GOT3 (cell line): Measurements from ENCODE around the gene PPFIA1.
"Not testable (repeated sequence)": the region's sequence is repeated elsewhere in the genome, so short reads cannot be mapped to it uniquely, and the experiment has no call there.

ENCODE experiments used
- DNase-seq: peaks from one replicate; lab custom pipeline; 2025; ENCODE audit warnings: mixed read lengths; lab: John Stamatoyannopoulos, UW

The PPFIA1 gene

DNA sequence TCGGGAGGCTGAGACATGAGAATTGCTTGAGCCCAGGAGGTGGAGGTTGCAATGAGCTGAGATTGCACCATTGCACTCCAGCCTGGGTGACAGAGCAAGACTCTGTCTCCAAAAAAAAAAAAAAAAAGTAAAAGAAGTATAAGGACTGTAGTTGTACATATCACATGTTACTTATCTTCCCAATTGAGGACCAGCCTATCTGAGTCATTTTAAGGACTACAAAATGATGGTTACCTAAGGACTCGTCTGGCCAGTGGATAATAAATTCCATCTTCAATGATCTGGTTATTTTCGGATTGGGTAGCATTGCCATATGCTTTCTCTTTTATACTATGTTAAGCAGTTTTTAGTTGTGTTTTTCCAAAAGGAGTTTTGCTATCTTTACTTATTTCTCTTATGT is 55.3 kb downstream of the PPFIA1 start:
- DNase-seq, result no peak

GRCh38 chr11:70326365-70326811 is 55.9 kb downstream of the PPFIA1 start:
- no peak for DNase-seq

- DNase-seq, result no peak
Observed at GRCh38 chr11:70326833-70327232, 56.3 kb downstream of the PPFIA1 start.

GRCh38 chr11:70327717-70328116 is 57.2 kb downstream of the PPFIA1 start:
- no peak for DNase-seq

- DNase-seq, result no peak
Observed at GRCh38 chr11:70328556-70328955, 58.1 kb downstream of the PPFIA1 start.

DNA sequence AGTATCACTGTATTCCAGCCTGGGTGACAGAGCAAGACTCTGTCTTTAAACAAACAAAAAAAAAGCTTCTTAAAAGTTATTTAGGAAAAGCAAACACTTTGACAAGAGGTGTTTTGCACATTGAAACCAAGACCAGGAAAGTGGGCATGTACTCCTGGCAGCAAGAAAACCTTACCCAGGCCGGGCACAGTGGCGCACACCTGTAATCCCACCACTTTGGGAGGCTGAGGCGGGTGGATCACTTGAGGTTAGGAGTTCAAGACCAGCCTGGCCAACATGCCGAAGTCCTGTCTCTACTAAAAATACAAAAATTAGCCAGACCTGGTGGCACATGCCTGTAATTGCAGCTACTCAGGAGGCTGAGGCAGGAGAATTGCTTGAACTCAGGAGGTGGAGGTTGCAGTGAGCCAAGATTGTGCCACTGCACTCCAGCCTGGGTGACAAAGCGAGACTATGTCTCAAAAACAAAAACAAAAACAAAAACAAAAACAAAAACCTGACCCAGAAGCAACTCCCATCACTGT is 60.9 kb downstream of the PPFIA1 start:
- DNase-seq, result not testable (repeated sequence)

DNA sequence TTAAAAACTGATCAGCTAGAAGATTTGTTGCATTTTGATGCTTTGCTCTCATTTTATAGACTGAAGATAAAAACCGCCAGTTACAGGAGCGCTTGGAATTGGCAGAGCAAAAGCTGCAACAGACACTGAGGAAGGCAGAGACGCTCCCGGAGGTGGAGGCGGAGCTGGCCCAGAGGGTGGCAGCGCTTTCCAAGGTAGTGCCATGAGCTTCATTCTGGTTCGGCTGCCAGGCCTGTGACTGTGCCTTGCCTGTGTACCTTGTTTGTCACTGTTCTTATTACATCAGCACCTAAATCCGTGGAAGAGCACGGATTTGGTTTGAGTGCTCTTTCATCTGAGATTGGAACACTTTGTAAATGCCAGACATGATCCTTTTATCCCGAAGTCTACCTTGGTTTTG is 61.4 kb downstream of the PPFIA1 start:
- DNase-seq, result no peak

GRCh38 chr11:70332567-70332966 is 62.1 kb downstream of the PPFIA1 start:
- no peak for DNase-seq

GRCh38 chr11:70333261-70333660 is 62.8 kb downstream of the PPFIA1 start:
- no peak for DNase-seq

GRCh38 chr11:70334351-70334995 is 64.0 kb downstream of the PPFIA1 start:
- DNase-seq, result no peak

DNA sequence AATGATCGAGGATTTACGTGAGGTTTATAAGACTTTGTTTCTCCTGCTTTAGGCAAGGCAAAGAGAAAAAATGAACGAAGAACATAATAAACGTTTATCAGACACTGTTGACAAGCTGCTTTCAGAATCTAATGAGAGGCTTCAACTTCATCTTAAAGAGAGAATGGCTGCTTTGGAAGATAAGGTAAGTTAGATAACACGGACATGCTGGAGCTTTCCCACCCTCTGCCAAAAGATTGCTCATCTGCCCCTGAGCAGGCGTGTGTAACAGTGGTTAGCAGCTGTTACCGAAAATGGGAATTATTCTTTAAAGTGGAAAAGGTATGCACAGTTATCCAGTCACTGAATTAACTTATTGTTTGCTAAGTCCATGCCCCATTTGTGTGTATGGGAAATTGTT is 65.0 kb downstream of the PPFIA1 start:
- no peak for DNase-seq

GRCh38 chr11:70338594-70338993 is 68.1 kb downstream of the PPFIA1 start:
- DNase-seq, result no peak

GRCh38 chr11:70339066-70339465 is 68.6 kb downstream of the PPFIA1 start:
- no peak for DNase-seq

- no peak for DNase-seq
Observed at GRCh38 chr11:70341881-70342429, 71.5 kb downstream of the PPFIA1 start.

DNA sequence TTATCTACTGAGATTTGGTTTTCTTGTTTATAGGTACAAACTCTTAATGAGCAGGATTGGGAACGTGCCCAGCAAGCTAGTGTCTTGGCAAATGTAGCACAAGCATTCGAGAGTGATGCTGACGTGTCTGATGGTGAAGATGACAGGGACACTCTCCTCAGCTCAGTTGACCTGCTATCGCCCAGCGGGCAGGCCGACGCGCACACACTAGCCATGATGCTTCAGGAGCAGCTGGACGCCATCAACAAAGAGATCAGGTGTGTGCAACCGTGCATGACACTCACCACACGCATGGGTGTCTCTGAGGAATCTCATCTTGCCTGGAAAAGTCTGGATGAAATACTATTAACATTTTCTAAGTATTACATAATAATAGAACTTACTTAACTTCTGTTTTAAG is 73.1 kb downstream of the PPFIA1 start:
- DNase-seq, result no peak

- no peak for DNase-seq
Observed at GRCh38 chr11:70348191-70348590, 77.7 kb downstream of the PPFIA1 start.

DNA sequence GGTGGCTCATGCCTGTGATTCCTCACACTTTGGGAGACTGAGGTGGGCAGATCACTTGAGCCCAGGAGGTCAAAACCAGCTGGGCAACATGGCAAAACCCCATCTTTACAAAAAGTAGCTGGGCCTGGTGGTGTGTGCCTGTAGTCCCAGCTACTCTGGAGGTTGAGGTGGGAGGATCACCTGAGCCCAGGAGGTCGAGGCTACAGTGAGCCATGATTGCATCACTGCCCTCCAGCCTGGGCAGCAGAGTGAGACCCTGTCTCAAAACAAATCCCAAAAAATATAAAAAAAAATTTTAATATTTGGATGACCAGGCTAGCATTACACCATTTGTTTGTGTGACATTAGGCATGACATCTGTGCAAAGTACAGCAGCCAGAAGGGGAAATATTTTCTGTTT is 78.1 kb downstream of the PPFIA1 start:
- DNase-seq, result no peak

DNA sequence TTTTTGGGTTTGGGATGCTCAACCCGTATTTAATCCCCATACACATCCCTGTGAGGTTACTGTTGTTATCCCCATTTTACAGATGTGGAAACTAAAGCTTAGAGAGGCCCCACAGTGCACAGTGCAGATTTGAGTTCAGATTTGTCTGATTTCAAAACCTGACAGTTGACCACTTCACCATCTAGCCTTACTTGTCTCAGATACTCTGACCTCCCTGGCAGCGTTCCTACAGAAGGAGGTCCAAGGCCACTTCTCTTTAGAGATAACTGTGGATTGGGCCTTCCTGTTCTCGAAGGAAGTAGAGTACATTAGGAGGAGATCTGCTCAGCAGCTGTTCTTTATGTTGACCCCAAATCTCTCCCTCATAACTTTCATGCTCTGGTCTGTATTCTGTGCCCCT is 81.2 kb downstream of the PPFIA1 start:
- DNase-seq, result no peak

- DNase-seq, result no peak
Observed at GRCh38 chr11:70352100-70352499, 81.6 kb downstream of the PPFIA1 start.

DNA sequence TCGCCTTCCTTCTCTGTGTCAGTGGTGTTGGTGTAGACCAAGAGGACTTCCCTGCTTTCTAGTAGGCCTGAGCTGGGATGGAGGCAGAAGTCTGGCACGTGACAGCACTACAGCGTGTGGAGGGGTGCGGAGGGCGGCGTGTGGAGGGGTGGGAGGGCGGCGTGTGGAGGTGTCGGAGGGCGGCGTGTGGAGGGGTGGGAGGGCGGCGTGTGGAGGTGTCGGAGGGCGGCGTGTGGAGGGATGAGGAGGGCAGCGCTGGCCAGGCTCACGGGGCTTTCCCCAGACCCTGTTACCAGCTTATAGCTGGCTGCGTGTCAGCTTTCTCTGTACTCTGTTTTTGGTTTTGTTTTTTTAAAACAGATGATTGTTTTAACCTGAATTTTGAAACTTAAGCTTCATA is 82.1 kb downstream of the PPFIA1 start:
- no peak for DNase-seq

DNA sequence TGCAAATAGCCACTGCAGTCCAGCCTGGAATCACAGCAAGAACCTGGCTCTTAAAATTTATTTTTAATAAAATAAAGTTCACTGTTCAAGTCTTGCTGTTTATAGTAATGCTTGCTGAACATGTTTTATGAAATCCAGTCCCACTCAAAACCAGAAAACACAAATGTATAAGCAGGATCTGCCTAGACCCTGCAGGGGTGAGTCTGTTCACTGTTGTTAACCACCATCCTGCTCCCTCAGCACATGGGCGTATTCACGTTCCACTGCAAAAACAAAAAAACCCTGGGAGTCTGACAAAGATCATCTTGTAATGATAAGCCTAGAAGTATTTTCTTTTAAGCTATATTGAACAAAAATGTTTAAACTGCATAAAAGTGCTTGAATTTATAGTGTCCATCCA is 82.8 kb downstream of the PPFIA1 start:
- no peak for DNase-seq

GRCh38 chr11:70353900-70354568 is 83.5 kb downstream of the PPFIA1 start:
- DNase-seq, result no peak

DNA sequence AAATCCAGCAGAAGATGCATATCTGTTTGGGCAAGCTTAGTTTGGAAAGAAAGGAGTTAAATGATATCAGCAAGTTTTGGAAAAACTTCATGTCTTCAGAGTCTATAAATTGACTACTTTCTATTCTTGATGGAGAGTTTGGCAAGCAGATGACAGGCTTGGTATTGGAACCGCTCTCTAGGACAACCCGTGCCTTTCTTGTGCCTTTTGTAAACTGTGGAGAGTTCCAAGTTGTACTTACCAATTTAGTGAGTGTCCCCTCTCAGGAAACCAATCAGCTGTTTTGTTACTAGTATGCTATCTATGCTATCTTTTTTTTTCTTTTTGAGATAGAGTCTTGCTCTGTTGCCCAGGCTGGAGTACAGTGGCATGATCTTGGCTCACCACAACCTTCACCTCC is 84.1 kb downstream of the PPFIA1 start:
- DNase-seq, result no peak
